ENCODE results near the gene COG8. TPM values are rescaled to one million over a fixed set of nuclear protein-coding genes. Genes with fewer than 3 reads are reported as not detected.

Gene COG8
- total and polyA plus RNA-seq, 10 of the 15 experiments (the other 5 are each of a cell fraction or from before 2014, with no cell fraction given): 2.8 to 39.6 (median 23.8) TPM

DNA sequence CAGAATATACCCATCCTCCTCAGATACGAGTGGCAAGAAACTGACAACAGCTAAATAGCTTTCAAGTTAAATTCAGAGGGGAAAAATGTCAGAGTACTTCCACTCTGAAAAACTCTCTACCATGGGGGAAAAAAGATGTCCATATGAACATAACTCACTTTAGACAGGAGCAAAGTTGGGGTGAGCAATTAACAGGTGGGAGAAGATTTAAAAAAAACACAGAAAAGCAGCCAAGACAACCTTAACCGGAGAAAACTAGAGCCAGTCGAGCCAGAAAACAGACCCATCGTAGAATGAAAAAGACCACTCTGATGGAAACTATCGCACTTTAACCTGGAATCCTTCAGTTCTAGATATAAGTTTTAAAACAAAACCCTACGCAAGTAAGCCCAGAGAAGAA lies 45.6 kb upstream of the COG8 start:
- CTCF ChIA-PET: interaction anchor here (1.2 to 1.7 kb wide), 4 partner anchors 9 to 74 kb away, joined by 3 to 9 read pairs (median 5); no protein-coding TSS in a partner anchor
- H3K79me2 ChIP-seq (ENCODE audit: control insufficient read depth, insufficient read depth, low read length): peaks cover 36% of the 10 kb centered on the region
- WGBS (ENCODE audit: insufficient coverage, insufficient replicate concordance, low lambda C conversion rate, missing lambda C conversion rate): 1% methylated on average over 6 of the region's 6 CpGs
- POLR2A ChIA-PET: interaction anchor here (0.5 to 1.4 kb wide), 9 partner anchors 27 to 377 kb away, joined by 3 to 9 read pairs (median 3); partner anchors contain the start of genes CYB5B and WWP2
- H3K4me1 ChIP-seq (ENCODE audit: control insufficient read depth, insufficient read depth, low read length): peaks cover 9% of the 10 kb centered on the region
- peak overlapping the region; percentile 93 for H3K4me3 ChIP-seq
- DNase-seq (ENCODE audit: low read depth, low spot score) (no peak), ATAC-seq (no peak), FAIRE-seq (no peak)
- no peak overlapping the region for H2AFZ ChIP-seq (ENCODE audit: control insufficient read depth, low read depth, low read length)
- no peaks in the 10 kb centered on the region for H3K27me3 ChIP-seq (replicated peaks in 1 of 2; ENCODE audit: control insufficient read depth in 2 of 2, insufficient read depth in 2 of 2, low read length in 1 of 2)
- no peaks in the 10 kb centered on the region for H4K20me1 ChIP-seq (ENCODE audit: control insufficient read depth, insufficient read depth)
- intact Hi-C loops (cut with micrococcal nuclease; ENCODE audit: unreplicated experiment): loop anchor here (2.0 kb wide), 2 partner anchors 46 to 74 kb away; partner anchors contain the start of genes COG8, NIP7 and VPS4A
- in situ Hi-C loops (cut with MboI): no loop called here
- H3K36me3 ChIP-seq (ENCODE audit: control insufficient read depth in 2 of 2, insufficient read depth in 2 of 2, low read length in 1 of 2): peaks cover 0 to 14% of the 10 kb centered on the region in 2 experiments; a peak in 1 of 4 replicates
- no peaks in the 10 kb centered on the region for H3K9me3 ChIP-seq (replicated peaks; ENCODE audit: control insufficient read depth, insufficient read depth, low read length)
- no TSS peak for BruUV-seq (replicated peaks)
- H3K4me2 ChIP-seq (ENCODE audit: control insufficient read depth, insufficient read depth): peak overlapping the region; percentile 86
- H3K27ac ChIP-seq (ENCODE audit: control insufficient read depth, insufficient read depth): peak overlapping the region; percentile 85
- RAD21 ChIA-PET (ENCODE audit: unreplicated experiment): interaction anchor here (1.4 to 2.1 kb wide), 4 partner anchors 12 to 370 kb away, joined by 4 to 12 read pairs (median 8); partner anchors contain the start of gene NOB1
- H3K9ac ChIP-seq (ENCODE audit: control insufficient read depth, insufficient read depth, low read length): peak overlapping the region; percentile 93
- SMC1A ChIA-PET (ENCODE audit: uncharacterized antibody, unreplicated experiment): interaction anchor here (0.9 to 3.4 kb wide), 5 partner anchors 11 to 59 kb away, joined by 4 to 14 read pairs (median 5); partner anchors contain the start of gene NIP7
- TF ChIP-seq, protein P1, sequence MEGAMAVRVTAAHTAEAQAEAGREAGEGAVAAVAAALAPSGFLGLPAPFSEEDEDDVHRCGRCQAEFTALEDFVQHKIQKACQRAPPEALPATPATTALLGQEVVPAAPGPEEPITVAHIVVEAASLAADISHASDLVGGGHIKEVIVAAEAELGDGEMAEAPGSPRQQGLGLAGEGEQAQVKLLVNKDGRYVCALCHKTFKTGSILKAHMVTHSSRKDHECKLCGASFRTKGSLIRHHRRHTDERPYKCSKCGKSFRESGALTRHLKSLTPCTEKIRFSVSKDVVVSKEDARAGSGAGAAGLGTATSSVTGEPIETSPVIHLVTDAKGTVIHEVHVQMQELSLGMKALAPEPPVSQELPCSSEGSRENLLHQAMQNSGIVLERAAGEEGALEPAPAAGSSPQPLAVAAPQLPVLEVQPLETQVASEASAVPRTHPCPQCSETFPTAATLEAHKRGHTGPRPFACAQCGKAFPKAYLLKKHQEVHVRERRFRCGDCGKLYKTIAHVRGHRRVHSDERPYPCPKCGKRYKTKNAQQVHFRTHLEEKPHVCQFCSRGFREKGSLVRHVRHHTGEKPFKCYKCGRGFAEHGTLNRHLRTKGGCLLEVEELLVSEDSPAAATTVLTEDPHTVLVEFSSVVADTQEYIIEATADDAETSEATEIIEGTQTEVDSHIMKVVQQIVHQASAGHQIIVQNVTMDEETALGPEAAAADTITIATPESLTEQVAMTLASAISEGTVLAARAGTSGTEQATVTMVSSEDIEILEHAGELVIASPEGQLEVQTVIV (IDR thresholded peaks at IDR 0.05; ENCODE audit: borderline replicate concordance, partially characterized antibody): no peak
- no peak for TF ChIP-seq ESRRA (IDR thresholded peaks at IDR 0.05; ENCODE audit: low read length)
- no peak for TF ChIP-seq TAF1 (IDR thresholded peaks at IDR 0.05; ENCODE audit: borderline replicate concordance, low read depth, low read length)
- no peak for TF ChIP-seq ZNF384 (IDR thresholded peaks at IDR 0.05; ENCODE audit: borderline replicate concordance, low read depth, low read length)
- TF ChIP-seq MTA2 (IDR thresholded peaks at IDR 0.05; ENCODE audit: low read depth): no peak
- no peak for TF ChIP-seq RAD51 (IDR thresholded peaks at IDR 0.05)
